ENCODE measurements around the gene RNF26. TPM values are rescaled to one million over a fixed set of nuclear protein-coding genes. Genes with fewer than 3 reads are reported as not detected.

The RNF26 gene
- 10 to 100 TPM; 18.4 to 21.4 (median 20.3) TPM for total RNA-seq
- total RNA-seq (2013) = 9.2 TPM
- total RNA-seq = 7.3 to 23.0 (median 15.9) reads per million in 29 experiments

DNA sequence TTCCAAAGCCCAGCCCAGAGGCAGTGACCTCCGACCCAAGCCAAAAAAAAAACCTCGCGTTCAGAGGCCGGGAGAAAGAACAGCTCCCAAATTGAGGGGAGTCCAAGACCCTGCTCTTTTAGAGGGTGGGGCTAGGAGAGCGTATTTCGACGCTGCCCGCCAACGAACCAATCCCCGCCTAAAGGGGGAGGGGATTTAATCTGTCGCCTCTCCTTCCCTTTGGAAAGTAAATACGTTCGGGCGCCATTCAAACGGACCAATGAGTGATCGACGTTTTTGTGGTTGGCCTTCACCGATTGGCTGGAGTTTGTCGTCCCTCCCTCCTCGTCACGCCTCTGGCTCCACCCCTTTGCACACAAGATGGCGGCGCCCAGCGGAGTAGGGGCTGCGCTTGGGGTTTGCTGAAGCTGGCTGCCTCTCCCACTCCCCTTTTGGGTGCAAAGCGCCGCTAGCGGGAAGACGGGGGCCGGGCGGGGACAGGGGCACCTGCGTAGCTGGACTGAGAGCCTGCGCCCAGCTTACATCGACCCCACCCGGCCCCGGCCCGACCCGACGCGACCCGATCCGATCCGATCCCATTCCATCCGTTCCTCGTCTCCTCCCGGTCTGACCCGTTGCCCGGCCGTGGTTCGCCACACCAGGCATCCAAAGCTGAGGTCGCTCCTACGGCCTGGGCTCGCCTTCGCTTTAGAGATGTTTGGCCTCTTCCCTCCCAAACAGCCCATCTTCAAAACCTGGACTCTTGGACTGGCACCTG, at the start of gene RNF26:
TSS of gene RNF26 (plus strand) at position 354 of the 757 bp plus-strand sequence. CDS start 596 bp downstream, outside the sequence.
- Mint-ChIP-seq H3K27ac (peak within 1 kb of the TSS; percentile 92 to 93), H3K4me3 (peak within 1 kb of the TSS; percentile 93 to 99 (median 98)), H3K9me3 (no peaks in the 10 kb centered on the region), H3K4me1 (peaks cover 30 to 49% (median 35%) of the 10 kb centered on the region in 3 donors), H3K36me3 (peaks cover 3% of the 10 kb centered on the region), H3K27me3 (peaks cover 16% of the 10 kb centered on the region in 2 donors)
- H3K4me1 ChIP-seq (ENCODE audit: control insufficient read depth in 1 of 2, extremely low read depth in 1 of 2, insufficient read depth in 2 of 2, low read length in 2 of 2) = peaks cover 5 to 38% of the 10 kb centered on the region in 2 experiments
- peak; percentile 83 to 98 (median 91) for DNase-seq
- H3K27ac ChIP-seq (ENCODE audit: low read length) = peak within 1 kb of the TSS; percentile 60
- peaks cover 4 to 16% of the 10 kb centered on the region in 2 experiments for H3K27me3 ChIP-seq (replicated peaks in 1 of 2; ENCODE audit: control insufficient read depth in 2 of 2, extremely low read depth in 1 of 2, insufficient read depth in 2 of 2, low read length in 1 of 2)
- peak within 1 kb of the TSS; percentile 77 to 95 for H3K4me3 ChIP-seq (ENCODE audit: control insufficient read depth in 1 of 2, extremely low read depth in 1 of 2, low read length in 1 of 2)
- CTCF ChIA-PET = interaction anchor here in 1 of 2 donors (0.7 kb wide), 1 partner anchor 250 kb away, joined by 5 read pairs; the partner anchor contains the start of gene HMBS
- no peaks in the 10 kb centered on the region for H3K9me3 ChIP-seq
- ATAC-seq (replicated peaks in 1 of 4) = peak; percentile 95 to 97 (median 96)
- WGBS (ENCODE audit: insufficient coverage) = under 1% methylated on average over 53 of the region's 54 CpGs
- H3K36me3 ChIP-seq (ENCODE audit: control insufficient read depth in 2 of 2, extremely low read depth in 1 of 2, insufficient read depth in 1 of 2, low read length in 1 of 2) = peaks cover 2 to 6% of the 10 kb centered on the region in 2 donors
- POLR2A ChIA-PET = interaction anchor here in 1 of 2 donors (0.6 kb wide), 1 partner anchor 1031 kb away, joined by 3 read pairs; no protein-coding TSS in a partner anchor

DNA sequence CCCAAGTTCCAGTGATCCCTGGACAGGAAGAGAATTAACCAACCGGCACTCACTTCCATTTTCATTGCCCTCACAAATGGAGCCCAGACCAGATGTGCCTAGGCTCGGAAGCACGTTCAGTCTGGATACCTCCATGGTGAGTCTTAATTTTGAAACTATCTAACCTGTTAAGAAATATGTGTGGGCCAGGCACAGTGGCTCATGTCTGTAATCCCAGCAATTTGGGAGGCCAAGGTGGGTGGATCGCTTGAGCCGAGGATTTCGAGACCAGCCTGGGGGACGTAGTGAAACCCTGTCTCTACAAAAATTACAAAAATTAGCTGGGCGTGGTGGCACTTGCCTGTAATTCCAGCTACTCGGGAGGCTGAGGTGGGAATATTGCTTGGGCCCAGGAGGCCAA, 48.9 kb upstream of the RNF26 start:
- H3K27me3 Mint-ChIP-seq = no peaks in the 10 kb centered on the region
- POLR2A ChIA-PET = no interaction called here
- DNase-seq (no peak), ATAC-seq (replicated peaks in 1 of 4) (no peak)
- Histone ChIP-seq H3K4me1 (ENCODE audit: control insufficient read depth in 1 of 2, extremely low read depth in 1 of 2, insufficient read depth in 2 of 2, low read length in 2 of 2) (peaks cover 10 to 21% of the 10 kb centered on the region in 2 experiments), H3K36me3 (ENCODE audit: control insufficient read depth in 2 of 2, extremely low read depth in 1 of 2, insufficient read depth in 1 of 2, low read length in 1 of 2) (peaks cover 13 to 46% of the 10 kb centered on the region in 2 donors), H3K27ac (ENCODE audit: low read length) (no peak overlapping the region), H3K4me3 (ENCODE audit: control insufficient read depth in 1 of 2, extremely low read depth in 1 of 2, low read length in 1 of 2) (no peak overlapping the region), H3K9me3 (no peaks in the 10 kb centered on the region), H3K27me3 (replicated peaks in 1 of 2; ENCODE audit: control insufficient read depth in 2 of 2, extremely low read depth in 1 of 2, insufficient read depth in 2 of 2, low read length in 1 of 2) (no peaks in the 10 kb centered on the region)
- H3K4me1 Mint-ChIP-seq = peaks cover 26 to 38% (median 29%) of the 10 kb centered on the region in 3 donors
- no peak overlapping the region for H3K4me3 Mint-ChIP-seq
- WGBS (ENCODE audit: insufficient coverage) = 96% methylated on average over 6 of the region's 9 CpGs
- H3K27ac Mint-ChIP-seq = no peak overlapping the region
- peaks cover 42% of the 10 kb centered on the region for H3K36me3 Mint-ChIP-seq
- no peaks in the 10 kb centered on the region for H3K9me3 Mint-ChIP-seq
- CTCF ChIA-PET = interaction anchor here in 1 of 2 donors (0.5 to 3.3 kb wide), 5 partner anchors 13 to 80 kb away, joined by 3 to 25 read pairs (median 4); partner anchors contain the start of gene CBL

DNA sequence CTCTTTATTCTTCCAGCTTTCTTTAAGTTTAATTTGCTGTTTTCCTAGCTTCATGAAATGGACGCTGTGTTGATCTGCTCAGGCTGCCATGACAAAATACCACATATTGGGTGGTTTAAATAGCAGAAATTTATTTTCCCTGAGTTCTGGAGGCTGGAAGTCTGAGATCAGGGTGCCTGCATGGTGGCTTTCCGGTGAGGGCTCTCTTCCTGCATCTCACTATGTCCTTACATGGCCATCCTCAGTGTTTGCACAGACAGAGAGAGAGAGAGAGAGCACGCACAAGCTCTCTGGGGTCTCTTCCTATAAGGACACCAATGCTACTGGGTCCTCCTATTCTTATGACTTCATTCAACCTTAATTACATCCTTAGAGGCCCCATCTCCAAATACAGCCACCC, 46.1 kb upstream of the RNF26 start:
- Histone ChIP-seq H3K9me3 (no peaks in the 10 kb centered on the region), H3K36me3 (ENCODE audit: control insufficient read depth in 2 of 2, extremely low read depth in 1 of 2, insufficient read depth in 1 of 2, low read length in 1 of 2) (peaks cover 16 to 51% of the 10 kb centered on the region in 2 donors), H3K27me3 (replicated peaks in 1 of 2; ENCODE audit: control insufficient read depth in 2 of 2, extremely low read depth in 1 of 2, insufficient read depth in 2 of 2, low read length in 1 of 2) (no peaks in the 10 kb centered on the region), H3K4me3 (ENCODE audit: control insufficient read depth in 1 of 2, extremely low read depth in 1 of 2, low read length in 1 of 2) (no peak overlapping the region), H3K4me1 (ENCODE audit: control insufficient read depth in 1 of 2, extremely low read depth in 1 of 2, insufficient read depth in 2 of 2, low read length in 2 of 2) (peaks cover 0 to 10% of the 10 kb centered on the region in 2 experiments), H3K27ac (ENCODE audit: low read length) (no peak overlapping the region)
- ATAC-seq (replicated peaks in 1 of 4) (no peak), DNase-seq (no peak)
- Mint-ChIP-seq H3K4me1 (peaks cover 10 to 14% (median 12%) of the 10 kb centered on the region in 3 donors), H3K9me3 (no peaks in the 10 kb centered on the region), H3K36me3 (peaks cover 47% of the 10 kb centered on the region), H3K27ac (no peak overlapping the region), H3K27me3 (no peaks in the 10 kb centered on the region), H3K4me3 (no peak overlapping the region)
- ChIA-PET POLR2A (no interaction called here), CTCF (no interaction called here)
- WGBS (ENCODE audit: insufficient coverage) = no CpG with 5 or more reads among the region's 3 CpGs

DNA sequence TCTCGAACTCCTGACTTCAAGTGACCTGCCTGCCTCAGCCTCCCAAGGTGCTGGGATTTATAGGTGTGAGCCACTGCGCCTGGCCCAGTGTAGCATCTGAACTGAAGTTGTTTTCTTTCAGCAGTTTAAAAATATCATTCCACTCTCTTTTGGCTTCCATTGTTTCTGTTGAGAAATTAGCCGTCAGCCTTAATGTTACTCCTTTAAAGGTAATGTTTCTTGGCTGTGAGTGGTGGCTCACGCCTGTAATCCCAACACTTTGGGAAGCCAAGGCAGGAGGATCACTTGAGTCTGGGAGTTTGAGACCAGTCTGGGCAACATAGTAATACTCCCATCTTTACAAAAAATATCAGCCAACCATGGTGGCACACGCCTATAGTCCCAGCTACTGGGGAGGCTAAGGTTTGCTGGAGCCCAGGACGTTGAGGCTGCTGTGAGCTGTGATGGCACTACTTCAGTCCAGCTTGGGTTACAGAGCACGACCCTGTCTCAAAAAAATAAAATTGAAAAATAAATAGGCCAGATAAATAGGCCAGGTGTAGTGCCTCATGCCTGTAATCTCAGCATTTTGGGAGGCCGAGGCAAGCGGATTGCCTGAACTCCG, 43.3 kb upstream of the RNF26 start:
- no peaks in the 10 kb centered on the region for H3K27me3 Mint-ChIP-seq
- no peaks in the 10 kb centered on the region for H3K9me3 ChIP-seq
- POLR2A ChIA-PET = interaction anchor here in 1 of 2 donors (0.6 kb wide), 1 partner anchor 809 kb away, joined by 5 read pairs; no protein-coding TSS in a partner anchor
- no peaks in the 10 kb centered on the region for H3K4me1 Mint-ChIP-seq
- ATAC-seq (replicated peaks in 1 of 4) (no peak), DNase-seq (no peak)
- H3K4me3 Mint-ChIP-seq = no peak overlapping the region
- no peaks in the 10 kb centered on the region for H3K27me3 ChIP-seq (replicated peaks in 1 of 2; ENCODE audit: control insufficient read depth in 2 of 2, extremely low read depth in 1 of 2, insufficient read depth in 2 of 2, low read length in 1 of 2)
- H3K27ac Mint-ChIP-seq = no peak overlapping the region
- 98% methylated on average over 7 of the region's 10 CpGs for WGBS (ENCODE audit: insufficient coverage)
- H3K27ac ChIP-seq (ENCODE audit: low read length) = no peak overlapping the region
- H3K4me3 ChIP-seq (ENCODE audit: control insufficient read depth in 1 of 2, extremely low read depth in 1 of 2, low read length in 1 of 2) = no peak overlapping the region
- peaks cover 9 to 39% of the 10 kb centered on the region in 2 donors for H3K36me3 ChIP-seq (ENCODE audit: control insufficient read depth in 2 of 2, extremely low read depth in 1 of 2, insufficient read depth in 1 of 2, low read length in 1 of 2)
- peaks cover 40% of the 10 kb centered on the region for H3K36me3 Mint-ChIP-seq
- no peaks in the 10 kb centered on the region for H3K9me3 Mint-ChIP-seq
- CTCF ChIA-PET = interaction anchor here in 1 of 2 donors (0.6 kb wide), 1 partner anchor 1040 kb away, joined by 3 read pairs; no protein-coding TSS in a partner anchor
- no peaks in the 10 kb centered on the region for H3K4me1 ChIP-seq (ENCODE audit: control insufficient read depth in 1 of 2, extremely low read depth in 1 of 2, insufficient read depth in 2 of 2, low read length in 2 of 2)

DNA sequence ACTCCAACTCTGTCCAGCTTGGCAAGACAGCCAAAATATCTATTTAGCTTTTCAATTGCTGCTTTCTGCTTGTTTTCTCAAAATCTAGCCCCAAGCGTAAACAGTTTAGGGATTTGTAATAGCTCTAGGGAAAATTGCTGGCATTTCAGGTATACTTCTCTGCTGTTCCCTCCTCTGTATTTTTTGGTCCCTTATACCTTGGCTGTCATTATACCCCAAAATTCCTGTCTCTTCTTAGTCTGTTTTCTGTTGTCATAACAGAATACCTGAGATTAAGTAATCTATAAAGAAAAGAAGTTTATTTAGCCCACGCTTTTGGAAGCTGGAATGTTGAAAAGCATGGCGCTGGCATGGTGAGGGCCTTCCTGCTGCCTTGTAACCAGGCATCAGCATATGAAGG, 40.9 kb upstream of the RNF26 start:
- ATAC-seq (replicated peaks in 1 of 4) (no peak), DNase-seq (no peak)
- CTCF ChIA-PET = no interaction called here
- Histone ChIP-seq H3K27ac (ENCODE audit: low read length) (no peak overlapping the region), H3K27me3 (replicated peaks in 1 of 2; ENCODE audit: control insufficient read depth in 2 of 2, extremely low read depth in 1 of 2, insufficient read depth in 2 of 2, low read length in 1 of 2) (no peaks in the 10 kb centered on the region), H3K36me3 (ENCODE audit: control insufficient read depth in 2 of 2, extremely low read depth in 1 of 2, insufficient read depth in 1 of 2, low read length in 1 of 2) (peaks cover 15 to 41% of the 10 kb centered on the region in 2 donors), H3K4me3 (ENCODE audit: control insufficient read depth in 1 of 2, extremely low read depth in 1 of 2, low read length in 1 of 2) (no peak overlapping the region), H3K4me1 (ENCODE audit: control insufficient read depth in 1 of 2, extremely low read depth in 1 of 2, insufficient read depth in 2 of 2, low read length in 2 of 2) (no peaks in the 10 kb centered on the region), H3K9me3 (no peaks in the 10 kb centered on the region)
- no CpG with 5 or more reads among the region's 3 CpGs for WGBS (ENCODE audit: insufficient coverage)
- no peaks in the 10 kb centered on the region for H3K9me3 Mint-ChIP-seq
- H3K4me1 Mint-ChIP-seq = no peaks in the 10 kb centered on the region
- peaks cover 37% of the 10 kb centered on the region for H3K36me3 Mint-ChIP-seq
- POLR2A ChIA-PET = no interaction called here
- no peaks in the 10 kb centered on the region for H3K27me3 Mint-ChIP-seq
- no peak overlapping the region for H3K27ac Mint-ChIP-seq
- H3K4me3 Mint-ChIP-seq = no peak overlapping the region

DNA sequence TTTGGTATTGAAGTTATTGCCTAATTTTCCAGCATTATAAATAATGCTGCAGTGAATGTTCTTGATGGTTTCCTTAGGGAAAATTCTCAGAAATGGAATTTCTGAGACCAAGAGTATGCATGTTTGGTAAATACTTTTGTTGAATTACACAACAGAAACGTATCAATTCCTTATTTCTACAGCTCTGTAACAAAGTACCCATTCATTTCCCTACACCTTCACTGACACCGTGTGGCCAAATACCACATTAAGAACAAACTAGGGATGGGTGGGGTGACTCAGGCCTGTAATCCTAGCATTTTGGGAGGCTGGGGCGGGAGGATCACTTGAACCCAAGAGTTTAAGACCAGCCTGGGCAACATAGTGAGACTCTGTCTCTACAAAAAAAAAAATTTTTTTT, 39.1 kb upstream of the RNF26 start:
- no peak overlapping the region for H3K4me3 Mint-ChIP-seq
- H3K4me1 Mint-ChIP-seq = no peaks in the 10 kb centered on the region
- H3K9me3 ChIP-seq = no peaks in the 10 kb centered on the region
- H3K27me3 Mint-ChIP-seq = no peaks in the 10 kb centered on the region
- H3K4me3 ChIP-seq (ENCODE audit: control insufficient read depth in 1 of 2, extremely low read depth in 1 of 2, low read length in 1 of 2) = no peak overlapping the region
- peak in 1 of 35 experiments; percentile 11 for DNase-seq
- WGBS (ENCODE audit: insufficient coverage) = no CpG with 5 or more reads among the region's 3 CpGs
- no peak overlapping the region for H3K27ac ChIP-seq (ENCODE audit: low read length)
- peaks cover 13 to 48% of the 10 kb centered on the region in 2 donors for H3K36me3 ChIP-seq (ENCODE audit: control insufficient read depth in 2 of 2, extremely low read depth in 1 of 2, insufficient read depth in 1 of 2, low read length in 1 of 2)
- ChIA-PET CTCF (no interaction called here), POLR2A (interaction anchor here in 1 of 2 donors (0.5 kb wide), 1 partner anchor 903 kb away, joined by 3 read pairs; no protein-coding TSS in a partner anchor)
- no peak for ATAC-seq (replicated peaks in 1 of 4)
- H3K9me3 Mint-ChIP-seq = no peaks in the 10 kb centered on the region
- no peaks in the 10 kb centered on the region for H3K4me1 ChIP-seq (ENCODE audit: control insufficient read depth in 1 of 2, extremely low read depth in 1 of 2, insufficient read depth in 2 of 2, low read length in 2 of 2)
- no peaks in the 10 kb centered on the region for H3K27me3 ChIP-seq (replicated peaks in 1 of 2; ENCODE audit: control insufficient read depth in 2 of 2, extremely low read depth in 1 of 2, insufficient read depth in 2 of 2, low read length in 1 of 2)
- H3K36me3 Mint-ChIP-seq = peaks cover 46% of the 10 kb centered on the region
- no peak overlapping the region for H3K27ac Mint-ChIP-seq

All from T-cell (primary cell).